ENCODE measurements around the gene TMEM273.

Gene TMEM273

DNA sequence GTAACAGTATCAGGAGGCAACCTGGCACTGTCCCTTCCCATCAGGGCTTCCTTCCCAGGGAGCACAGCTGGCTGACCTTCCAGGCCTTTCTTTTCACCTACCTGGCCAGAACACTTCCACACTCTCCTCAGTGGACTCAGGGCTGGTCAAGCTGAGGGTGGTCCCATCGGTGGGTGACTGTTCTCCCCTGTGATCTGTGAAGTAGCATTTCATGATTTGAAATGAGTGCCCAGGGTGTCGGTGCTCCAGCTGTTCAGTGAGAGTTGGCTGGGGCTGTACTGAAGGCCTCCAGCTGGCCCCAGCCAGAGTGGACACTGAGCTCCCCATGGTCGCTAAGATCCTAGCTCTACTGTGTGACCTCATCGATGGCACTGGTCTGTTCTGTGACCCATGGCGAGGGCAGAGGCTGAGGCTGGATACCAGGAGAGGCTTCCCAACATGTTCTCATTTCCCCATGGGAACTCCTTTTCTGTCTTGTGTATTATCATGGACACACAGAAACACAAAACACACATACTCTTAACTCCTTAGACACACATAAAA, 54.4 kb downstream of the TMEM273 start, which contains the start of gene FAM170B:
TSS of gene FAM170B (minus strand) at position 316 of the 543 bp plus-strand sequence. CDS start at position 213, 103 bp downstream.
- H3K9ac ChIP-seq (ENCODE audit: low read length) = no peak within 1 kb of the TSS
- H3K27me3 ChIP-seq (ENCODE audit: control insufficient read depth, insufficient read depth, low read length) = no peaks in the 10 kb centered on the region
- H3K36me3 ChIP-seq (ENCODE audit: control insufficient read depth, low read depth, low read length) = no peaks in the 10 kb centered on the region
- no peak within 1 kb of the TSS for H3K4me3 ChIP-seq (ENCODE audit: low read length)
- no peaks in the 10 kb centered on the region for H3K4me1 ChIP-seq (ENCODE audit: control insufficient read depth, low read depth, low read length)
- no peak within 1 kb of the TSS for H3K27ac ChIP-seq (ENCODE audit: low read length)
- H3K9me3 ChIP-seq (ENCODE audit: control insufficient read depth, low read depth, low read length) = no peaks in the 10 kb centered on the region

DNA sequence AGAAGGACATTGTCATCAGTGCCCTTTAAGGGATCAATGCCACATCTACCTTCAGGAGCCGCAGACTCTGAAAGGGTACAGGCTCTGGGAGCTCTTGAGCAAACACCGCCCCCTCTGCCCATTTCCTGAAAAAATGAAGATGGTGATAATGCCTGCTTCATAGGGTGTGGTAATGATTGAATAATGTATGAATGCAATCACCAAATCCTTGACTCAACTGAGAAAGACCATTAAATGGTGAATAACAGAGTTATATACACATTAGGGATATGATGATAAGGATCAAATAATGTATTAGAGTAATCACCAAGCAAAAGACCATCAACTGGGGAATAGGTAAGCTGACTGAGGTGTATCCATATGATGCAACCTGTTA, 55.8 kb downstream of the TMEM273 start:
- Histone ChIP-seq H3K4me3 (ENCODE audit: low read length) (no peak overlapping the region), H3K9ac (ENCODE audit: low read length) (no peak overlapping the region), H3K9me3 (ENCODE audit: control insufficient read depth, low read depth, low read length) (no peaks in the 10 kb centered on the region), H3K36me3 (ENCODE audit: control insufficient read depth, low read depth, low read length) (no peaks in the 10 kb centered on the region), H3K27ac (ENCODE audit: low read length) (no peak overlapping the region), H3K27me3 (ENCODE audit: control insufficient read depth, insufficient read depth, low read length) (no peaks in the 10 kb centered on the region), H3K4me1 (ENCODE audit: control insufficient read depth, low read depth, low read length) (no peaks in the 10 kb centered on the region)

DNA sequence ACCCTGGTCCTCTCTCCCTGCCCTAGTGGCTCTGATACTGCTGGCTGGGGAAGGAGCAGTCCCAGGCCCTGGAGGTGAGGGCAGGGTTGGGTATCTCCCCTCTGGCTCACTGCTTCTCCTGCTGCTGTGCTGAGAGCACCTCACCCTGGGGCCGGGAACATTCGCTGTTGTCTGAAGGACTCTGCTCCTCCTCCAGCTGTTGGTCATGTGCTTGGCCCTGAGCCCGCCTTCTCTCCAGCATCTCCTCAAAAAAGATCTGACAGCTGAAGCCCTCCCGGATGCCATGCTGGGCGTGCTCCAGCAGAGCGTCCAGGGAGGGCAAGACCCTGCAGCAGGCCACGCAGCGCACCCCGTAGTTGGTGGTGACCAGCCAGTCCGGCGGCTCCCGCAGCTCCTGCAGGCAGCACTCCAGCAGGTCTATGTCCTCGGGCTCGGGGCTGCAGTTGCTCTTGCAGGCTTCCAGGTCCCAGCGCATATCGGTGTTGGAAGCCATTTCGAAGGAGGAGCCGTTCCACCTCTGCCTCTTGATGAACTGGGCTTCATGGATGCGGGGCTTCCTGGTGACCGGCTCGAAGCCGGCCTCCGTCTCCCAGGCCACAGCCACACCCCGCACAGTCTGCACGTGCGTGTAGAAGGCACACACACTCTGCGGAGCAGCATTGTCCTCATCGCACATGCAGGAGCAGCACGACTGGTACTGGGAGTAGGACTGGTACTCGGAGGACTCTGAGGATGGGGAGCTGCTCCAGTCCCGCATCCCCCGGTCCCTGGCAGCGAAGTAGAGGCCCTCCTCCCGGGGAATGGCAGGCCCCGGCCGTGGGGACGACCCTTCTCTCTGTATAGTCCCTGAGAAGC, 56.5 kb downstream of the TMEM273 start:
- Histone ChIP-seq H3K27ac (ENCODE audit: low read length) (no peak overlapping the region), H3K27me3 (ENCODE audit: control insufficient read depth, insufficient read depth, low read length) (no peaks in the 10 kb centered on the region), H3K4me3 (ENCODE audit: low read length) (no peak overlapping the region), H3K4me1 (ENCODE audit: control insufficient read depth, low read depth, low read length) (no peaks in the 10 kb centered on the region), H3K9ac (ENCODE audit: low read length) (no peak overlapping the region), H3K9me3 (ENCODE audit: control insufficient read depth, low read depth, low read length) (no peaks in the 10 kb centered on the region), H3K36me3 (ENCODE audit: control insufficient read depth, low read depth, low read length) (no peaks in the 10 kb centered on the region)

DNA sequence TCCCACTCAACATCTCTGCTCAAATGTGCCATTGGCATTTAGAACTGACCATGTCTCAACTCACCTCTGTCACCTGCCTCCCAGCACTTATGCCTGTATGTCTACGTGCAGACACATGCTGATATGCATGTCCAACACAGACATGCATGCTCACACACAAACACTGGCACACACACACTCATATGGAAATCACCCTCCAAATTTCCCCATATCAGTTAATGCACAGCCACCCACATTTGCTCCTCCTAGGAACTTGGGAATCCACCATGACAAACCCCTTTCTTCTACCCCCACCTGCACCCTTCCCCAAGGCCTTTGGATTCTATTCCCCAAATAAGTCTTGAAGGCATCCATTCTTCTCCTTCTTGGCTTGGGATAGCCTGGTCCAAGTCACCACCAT, 58.8 kb downstream of the TMEM273 start:
- Histone ChIP-seq H3K36me3 (ENCODE audit: control insufficient read depth, low read depth, low read length) (no peaks in the 10 kb centered on the region), H3K4me3 (ENCODE audit: low read length) (no peak overlapping the region), H3K4me1 (ENCODE audit: control insufficient read depth, low read depth, low read length) (no peaks in the 10 kb centered on the region), H3K27me3 (ENCODE audit: control insufficient read depth, insufficient read depth, low read length) (no peaks in the 10 kb centered on the region), H3K27ac (ENCODE audit: low read length) (no peak overlapping the region), H3K9me3 (ENCODE audit: control insufficient read depth, low read depth, low read length) (no peaks in the 10 kb centered on the region), H3K9ac (ENCODE audit: low read length) (no peak overlapping the region)

DNA sequence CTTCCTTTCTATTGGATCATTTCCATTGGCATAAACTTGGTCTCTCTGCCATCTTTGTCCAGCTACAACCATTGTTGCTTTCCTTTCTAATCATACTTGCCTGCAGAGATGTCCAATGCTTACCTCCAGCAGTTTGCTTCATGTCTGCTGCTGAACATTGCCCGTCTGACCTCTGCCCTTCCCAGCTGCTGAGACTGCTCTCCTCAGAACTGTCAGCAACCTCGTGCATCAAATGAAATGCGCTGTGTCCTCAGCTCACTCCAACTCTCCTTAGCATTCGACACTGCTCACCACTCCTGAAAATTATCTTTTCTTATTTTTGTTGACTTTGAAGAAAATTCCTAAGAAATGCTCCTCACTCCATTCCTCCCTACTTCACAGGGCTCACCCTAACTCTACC, 59.3 kb downstream of the TMEM273 start:
- no peak overlapping the region for H3K9ac ChIP-seq (ENCODE audit: low read length)
- no peaks in the 10 kb centered on the region for H3K27me3 ChIP-seq (ENCODE audit: control insufficient read depth, insufficient read depth, low read length)
- H3K4me1 ChIP-seq (ENCODE audit: control insufficient read depth, low read depth, low read length) = no peaks in the 10 kb centered on the region
- no peak overlapping the region for H3K27ac ChIP-seq (ENCODE audit: low read length)
- H3K9me3 ChIP-seq (ENCODE audit: control insufficient read depth, low read depth, low read length) = no peaks in the 10 kb centered on the region
- no peak overlapping the region for H3K4me3 ChIP-seq (ENCODE audit: low read length)
- no peaks in the 10 kb centered on the region for H3K36me3 ChIP-seq (ENCODE audit: control insufficient read depth, low read depth, low read length)

DNA sequence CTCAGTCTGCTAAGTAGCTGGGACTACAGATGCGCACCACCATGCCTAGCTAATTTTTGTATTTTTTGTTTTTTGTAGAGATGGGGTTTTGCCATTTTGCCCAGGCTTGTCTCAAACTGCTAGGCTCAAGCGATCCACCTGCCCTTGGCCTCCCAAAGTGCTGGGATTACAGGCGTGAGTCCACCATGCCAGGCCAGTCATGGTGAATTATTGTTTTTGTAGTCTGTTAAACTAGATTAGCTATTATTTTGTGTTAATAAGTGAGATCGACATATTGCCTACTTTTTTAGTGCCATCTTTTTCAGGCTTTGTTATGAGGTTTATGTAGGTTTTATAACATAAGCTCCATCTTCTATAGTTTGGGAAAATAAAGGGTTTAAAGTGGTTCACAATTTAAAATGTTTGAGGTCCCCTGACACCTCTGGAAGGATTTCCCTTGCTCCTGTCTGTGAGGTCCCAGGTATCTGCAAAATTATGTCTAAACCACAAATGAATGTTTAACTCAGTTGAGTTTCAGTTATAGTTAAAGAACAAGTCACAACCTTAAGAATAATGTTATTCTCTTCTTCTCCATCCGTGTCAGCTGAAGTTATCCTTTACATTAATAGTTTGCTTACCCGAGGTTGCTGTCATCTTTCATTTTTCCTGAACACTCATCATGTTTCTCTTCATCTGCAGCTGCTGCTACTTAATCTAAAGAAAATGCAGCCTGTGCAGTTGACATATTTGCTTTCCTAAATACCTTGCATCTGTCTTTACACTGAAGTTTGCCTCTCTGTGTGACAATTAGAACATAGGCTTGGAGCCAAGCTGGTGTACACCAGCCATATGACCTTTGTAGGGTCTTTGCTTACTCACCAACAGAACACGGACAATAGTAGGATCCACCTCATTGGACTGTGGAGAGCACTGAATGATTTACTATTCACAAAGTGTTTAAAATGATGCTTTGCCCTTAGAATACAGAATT, 63.9 kb downstream of the TMEM273 start:
- H3K4me1 ChIP-seq (ENCODE audit: control insufficient read depth, low read depth, low read length) = no peaks in the 10 kb centered on the region
- no peak overlapping the region for H3K27ac ChIP-seq (ENCODE audit: low read length)
- no peaks in the 10 kb centered on the region for H3K36me3 ChIP-seq (ENCODE audit: control insufficient read depth, low read depth, low read length)
- no peak overlapping the region for H3K4me3 ChIP-seq (ENCODE audit: low read length)
- H3K9me3 ChIP-seq (ENCODE audit: control insufficient read depth, low read depth, low read length) = no peaks in the 10 kb centered on the region
- H3K27me3 ChIP-seq (ENCODE audit: control insufficient read depth, insufficient read depth, low read length) = no peaks in the 10 kb centered on the region
- no peak overlapping the region for H3K9ac ChIP-seq (ENCODE audit: low read length)

DNA sequence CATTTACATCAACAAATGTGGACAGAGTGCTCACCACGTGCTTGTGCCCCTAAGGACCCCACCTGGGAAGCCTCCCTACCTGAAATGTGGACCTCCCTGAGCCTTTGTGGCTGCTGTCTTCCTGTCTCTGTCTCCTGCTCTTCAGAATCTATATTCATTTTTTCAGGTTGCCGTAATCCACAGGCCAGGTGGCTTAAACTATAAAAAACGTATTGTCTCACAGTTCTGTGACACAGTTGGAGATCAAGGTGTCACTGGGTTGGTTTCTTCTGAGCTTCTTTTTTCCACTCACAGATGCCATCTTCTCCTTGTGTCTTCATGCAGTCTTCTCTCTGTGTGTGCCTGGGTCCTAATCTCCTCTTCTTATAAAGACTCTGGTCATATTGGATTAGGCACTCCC, 67.3 kb downstream of the TMEM273 start:
- Histone ChIP-seq H3K4me1 (ENCODE audit: control insufficient read depth, low read depth, low read length) (no peaks in the 10 kb centered on the region), H3K27ac (ENCODE audit: low read length) (no peak overlapping the region), H3K4me3 (ENCODE audit: low read length) (no peak overlapping the region), H3K36me3 (ENCODE audit: control insufficient read depth, low read depth, low read length) (no peaks in the 10 kb centered on the region), H3K9ac (ENCODE audit: low read length) (no peak overlapping the region), H3K9me3 (ENCODE audit: control insufficient read depth, low read depth, low read length) (no peaks in the 10 kb centered on the region), H3K27me3 (ENCODE audit: control insufficient read depth, insufficient read depth, low read length) (no peaks in the 10 kb centered on the region)

DNA sequence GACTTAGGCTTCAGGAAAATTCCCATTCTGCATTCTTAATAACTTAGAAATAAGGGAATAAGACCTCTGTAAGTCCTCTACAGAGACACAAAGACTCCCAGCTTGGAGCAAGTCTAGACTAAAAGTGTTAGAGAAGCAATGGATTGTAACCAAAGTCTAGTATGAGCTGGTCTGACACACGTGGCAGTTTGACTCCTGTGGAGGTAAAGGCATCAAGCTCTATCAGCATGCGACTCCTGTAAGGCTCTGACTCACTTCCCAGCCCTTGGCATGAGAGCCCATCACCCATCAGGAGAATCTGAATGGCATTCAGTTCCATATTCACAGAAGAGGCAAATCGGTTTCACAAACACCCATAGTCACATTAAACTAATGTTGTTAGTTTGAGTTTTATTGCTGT, 68.4 kb downstream of the TMEM273 start:
- Histone ChIP-seq H3K27ac (ENCODE audit: low read length) (no peak overlapping the region), H3K27me3 (ENCODE audit: control insufficient read depth, insufficient read depth, low read length) (peaks cover 3% of the 10 kb centered on the region), H3K4me3 (ENCODE audit: low read length) (no peak overlapping the region), H3K9ac (ENCODE audit: low read length) (no peak overlapping the region), H3K36me3 (ENCODE audit: control insufficient read depth, low read depth, low read length) (no peaks in the 10 kb centered on the region), H3K9me3 (ENCODE audit: control insufficient read depth, low read depth, low read length) (no peaks in the 10 kb centered on the region), H3K4me1 (ENCODE audit: control insufficient read depth, low read depth, low read length) (no peaks in the 10 kb centered on the region)

DNA sequence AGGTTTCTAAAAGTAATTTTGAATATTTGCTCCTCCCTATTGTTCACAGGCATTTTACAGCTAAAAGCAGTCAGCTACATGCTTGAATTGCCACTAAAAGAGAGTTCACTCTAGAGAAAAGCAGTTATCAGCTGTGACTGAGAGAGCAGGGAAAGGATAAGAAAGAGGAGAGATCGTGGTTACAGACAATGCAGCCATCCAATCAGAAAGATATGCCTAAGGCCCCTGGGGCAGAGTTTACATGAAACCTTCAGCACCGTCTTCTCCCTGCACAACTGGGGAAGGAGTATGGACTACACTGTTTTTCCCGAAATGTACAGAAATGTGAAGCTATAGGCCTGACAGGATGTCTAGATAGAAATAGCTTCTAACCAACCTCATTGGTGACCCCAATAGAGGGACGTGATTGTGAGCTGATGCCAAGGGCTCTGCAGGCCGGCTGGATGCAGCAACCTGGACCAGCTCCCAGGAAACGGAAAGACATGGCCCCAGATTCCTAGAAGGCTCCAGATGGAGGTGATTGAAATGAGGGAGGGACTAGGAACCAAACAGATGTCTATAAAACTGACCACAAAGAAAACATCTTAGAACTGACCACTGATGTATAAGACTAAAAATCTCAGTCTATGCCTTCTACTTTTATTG, 69.6 kb downstream of the TMEM273 start:
- Histone ChIP-seq H3K4me1 (ENCODE audit: control insufficient read depth, low read depth, low read length) (no peaks in the 10 kb centered on the region), H3K4me3 (ENCODE audit: low read length) (no peak overlapping the region), H3K27me3 (ENCODE audit: control insufficient read depth, insufficient read depth, low read length) (peaks cover 14% of the 10 kb centered on the region), H3K36me3 (ENCODE audit: control insufficient read depth, low read depth, low read length) (no peaks in the 10 kb centered on the region), H3K9ac (ENCODE audit: low read length) (no peak overlapping the region), H3K9me3 (ENCODE audit: control insufficient read depth, low read depth, low read length) (no peaks in the 10 kb centered on the region), H3K27ac (ENCODE audit: low read length) (no peak overlapping the region)

DNA sequence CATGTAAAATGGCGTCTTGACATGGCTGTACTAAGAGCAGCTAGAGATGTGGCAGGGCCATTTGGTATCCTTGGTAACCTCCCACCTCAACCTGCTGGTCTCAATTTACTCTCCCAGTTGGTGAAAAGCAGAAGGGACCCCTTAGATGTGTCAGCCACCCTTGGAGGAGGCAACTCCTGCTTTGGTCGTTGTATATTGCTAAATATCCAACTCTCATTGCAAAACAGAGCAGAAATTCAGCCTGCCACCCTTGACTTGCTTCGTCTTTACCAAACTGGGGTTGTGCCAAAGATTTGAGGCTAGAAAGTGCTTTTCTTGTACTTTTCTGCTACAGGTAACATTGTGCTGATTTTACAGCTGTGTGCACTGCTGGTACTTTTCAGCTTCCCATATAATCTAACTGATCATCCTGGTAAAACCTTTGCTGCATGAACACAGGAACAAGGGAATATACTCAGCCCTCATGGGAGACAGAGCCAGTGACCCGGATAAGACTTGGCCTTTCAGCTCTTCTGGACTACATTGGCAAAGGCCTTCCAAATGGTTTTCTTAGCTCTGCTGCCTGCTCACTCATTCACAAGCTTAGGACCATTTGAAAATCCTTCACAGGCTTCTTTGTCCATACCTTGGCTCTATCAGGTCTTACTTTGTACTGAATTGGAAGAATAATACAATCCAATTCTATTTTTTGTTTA, 70.7 kb downstream of the TMEM273 start:
- Histone ChIP-seq H3K36me3 (ENCODE audit: control insufficient read depth, low read depth, low read length) (no peaks in the 10 kb centered on the region), H3K4me1 (ENCODE audit: control insufficient read depth, low read depth, low read length) (no peaks in the 10 kb centered on the region), H3K27ac (ENCODE audit: low read length) (no peak overlapping the region), H3K9ac (ENCODE audit: low read length) (no peak overlapping the region), H3K27me3 (ENCODE audit: control insufficient read depth, insufficient read depth, low read length) (peaks cover 14% of the 10 kb centered on the region), H3K9me3 (ENCODE audit: control insufficient read depth, low read depth, low read length) (no peaks in the 10 kb centered on the region), H3K4me3 (ENCODE audit: low read length) (no peak overlapping the region)
